Ovary (tissue), 3 donors: ENCODE measurements around the gene HIPK2.

Source experiments
- CTCF ChIP-seq, 3 donors: fragments of 450-650 bp in 2 of 3; fragments of 200-600 bp in 1 of 3; IDR thresholded peaks; one replicate each; pipeline versions ENCODE4 v1.5.1 to v1.8.0; 2016 to 2022; ENCODE audit warnings: antibody characterized with exemption in 3 of 3, mild to moderate bottlenecking in 1 of 3
- EP300 ChIP-seq: sonication (generic); formaldehyde crosslinking; IDR thresholded peaks from one replicate; pipeline ENCODE4 v1.6.1; 2017; ENCODE audit warnings: antibody characterized with exemption
- donor health status: DM: no; HTN: no; CAD: no.

GRCh38 chr7:139654276-139655181 is 123.3 kb downstream of the HIPK2 start:
- TF ChIP-seq EP300, result no peak
- TF ChIP-seq CTCF (IDR thresholded peaks at IDR 0.05), result no peak
